Measurements from ENCODE around the gene KCNV2. TPM values are rescaled to one million over a fixed set of nuclear protein-coding genes. Genes with fewer than 3 reads are reported as not detected.

KCNV2 gene
- total and polyA plus RNA-seq, 4 donors: 0.10 TPM; not detected in 3

DNA sequence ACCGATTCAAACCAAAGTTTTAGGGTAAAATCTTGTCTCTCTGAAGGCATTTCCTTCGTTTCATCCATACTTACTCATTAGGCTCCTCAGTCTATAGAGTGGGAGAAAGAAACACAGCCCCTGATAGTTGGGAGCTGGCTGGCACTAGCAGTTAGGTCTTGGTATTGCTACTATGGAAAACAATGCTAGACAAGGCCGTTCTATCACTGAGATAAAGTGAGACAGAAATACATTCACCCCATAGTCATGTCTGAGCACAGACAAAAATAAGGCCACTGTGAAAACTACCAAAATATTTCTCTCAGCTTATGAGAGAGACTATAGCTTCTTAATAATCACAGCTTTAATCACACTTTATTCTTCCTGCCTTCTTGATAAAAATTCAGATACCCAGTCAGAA, 28.7 kb upstream of the KCNV2 start:
- TF ChIP-seq FOXA1 (IDR thresholded peaks at IDR 0.05) (no peak), NR2F2 (IDR thresholded peaks at IDR 0.05) (no peak), YY1 (IDR thresholded peaks at IDR 0.05) (no peak), JUND (IDR thresholded peaks at IDR 0.05) (no peak), RXRA (IDR thresholded peaks at IDR 0.05) (no peak), HNF4G (IDR thresholded peaks at IDR 0.05) (no peak), EGR1 (IDR thresholded peaks at IDR 0.05; ENCODE audit: low read depth in 2 of 2) (no peak), GABPA (IDR thresholded peaks at IDR 0.05 in 1 of 2, conservative IDR thresholded peaks at IDR 0.05 in 1 of 2) (no peak), HNF4A (conservative IDR thresholded peaks at IDR 0.05) (no peak), RAD21 (IDR thresholded peaks at IDR 0.05) (no peak), SP1 (IDR thresholded peaks at IDR 0.05) (no peak), TAF1 (conservative IDR thresholded peaks at IDR 0.05) (no peak), FOXA2 (IDR thresholded peaks at IDR 0.05) (no peak)
- TF ChIP-seq, protein P1, sequence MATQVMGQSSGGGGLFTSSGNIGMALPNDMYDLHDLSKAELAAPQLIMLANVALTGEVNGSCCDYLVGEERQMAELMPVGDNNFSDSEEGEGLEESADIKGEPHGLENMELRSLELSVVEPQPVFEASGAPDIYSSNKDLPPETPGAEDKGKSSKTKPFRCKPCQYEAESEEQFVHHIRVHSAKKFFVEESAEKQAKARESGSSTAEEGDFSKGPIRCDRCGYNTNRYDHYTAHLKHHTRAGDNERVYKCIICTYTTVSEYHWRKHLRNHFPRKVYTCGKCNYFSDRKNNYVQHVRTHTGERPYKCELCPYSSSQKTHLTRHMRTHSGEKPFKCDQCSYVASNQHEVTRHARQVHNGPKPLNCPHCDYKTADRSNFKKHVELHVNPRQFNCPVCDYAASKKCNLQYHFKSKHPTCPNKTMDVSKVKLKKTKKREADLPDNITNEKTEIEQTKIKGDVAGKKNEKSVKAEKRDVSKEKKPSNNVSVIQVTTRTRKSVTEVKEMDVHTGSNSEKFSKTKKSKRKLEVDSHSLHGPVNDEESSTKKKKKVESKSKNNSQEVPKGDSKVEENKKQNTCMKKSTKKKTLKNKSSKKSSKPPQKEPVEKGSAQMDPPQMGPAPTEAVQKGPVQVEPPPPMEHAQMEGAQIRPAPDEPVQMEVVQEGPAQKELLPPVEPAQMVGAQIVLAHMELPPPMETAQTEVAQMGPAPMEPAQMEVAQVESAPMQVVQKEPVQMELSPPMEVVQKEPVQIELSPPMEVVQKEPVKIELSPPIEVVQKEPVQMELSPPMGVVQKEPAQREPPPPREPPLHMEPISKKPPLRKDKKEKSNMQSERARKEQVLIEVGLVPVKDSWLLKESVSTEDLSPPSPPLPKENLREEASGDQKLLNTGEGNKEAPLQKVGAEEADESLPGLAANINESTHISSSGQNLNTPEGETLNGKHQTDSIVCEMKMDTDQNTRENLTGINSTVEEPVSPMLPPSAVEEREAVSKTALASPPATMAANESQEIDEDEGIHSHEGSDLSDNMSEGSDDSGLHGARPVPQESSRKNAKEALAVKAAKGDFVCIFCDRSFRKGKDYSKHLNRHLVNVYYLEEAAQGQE (IDR thresholded peaks at IDR 0.05): no peak
- TF ChIP-seq, protein P2, sequence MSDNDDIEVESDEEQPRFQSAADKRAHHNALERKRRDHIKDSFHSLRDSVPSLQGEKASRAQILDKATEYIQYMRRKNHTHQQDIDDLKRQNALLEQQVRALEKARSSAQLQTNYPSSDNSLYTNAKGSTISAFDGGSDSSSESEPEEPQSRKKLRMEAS (IDR thresholded peaks at IDR 0.05): no peak
- TF ChIP-seq, protein P3, sequence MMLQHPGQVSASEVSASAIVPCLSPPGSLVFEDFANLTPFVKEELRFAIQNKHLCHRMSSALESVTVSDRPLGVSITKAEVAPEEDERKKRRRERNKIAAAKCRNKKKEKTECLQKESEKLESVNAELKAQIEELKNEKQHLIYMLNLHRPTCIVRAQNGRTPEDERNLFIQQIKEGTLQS (IDR thresholded peaks at IDR 0.05): no peak
- TF ChIP-seq, protein P4, sequence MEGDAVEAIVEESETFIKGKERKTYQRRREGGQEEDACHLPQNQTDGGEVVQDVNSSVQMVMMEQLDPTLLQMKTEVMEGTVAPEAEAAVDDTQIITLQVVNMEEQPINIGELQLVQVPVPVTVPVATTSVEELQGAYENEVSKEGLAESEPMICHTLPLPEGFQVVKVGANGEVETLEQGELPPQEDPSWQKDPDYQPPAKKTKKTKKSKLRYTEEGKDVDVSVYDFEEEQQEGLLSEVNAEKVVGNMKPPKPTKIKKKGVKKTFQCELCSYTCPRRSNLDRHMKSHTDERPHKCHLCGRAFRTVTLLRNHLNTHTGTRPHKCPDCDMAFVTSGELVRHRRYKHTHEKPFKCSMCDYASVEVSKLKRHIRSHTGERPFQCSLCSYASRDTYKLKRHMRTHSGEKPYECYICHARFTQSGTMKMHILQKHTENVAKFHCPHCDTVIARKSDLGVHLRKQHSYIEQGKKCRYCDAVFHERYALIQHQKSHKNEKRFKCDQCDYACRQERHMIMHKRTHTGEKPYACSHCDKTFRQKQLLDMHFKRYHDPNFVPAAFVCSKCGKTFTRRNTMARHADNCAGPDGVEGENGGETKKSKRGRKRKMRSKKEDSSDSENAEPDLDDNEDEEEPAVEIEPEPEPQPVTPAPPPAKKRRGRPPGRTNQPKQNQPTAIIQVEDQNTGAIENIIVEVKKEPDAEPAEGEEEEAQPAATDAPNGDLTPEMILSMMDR (IDR thresholded peaks at IDR 0.05; ENCODE audit: low read depth, low read length, missing input control): no peak
- 91% methylated on average over 3 of the region's 3 CpGs for WGBS
- no peak for DNase-seq (ENCODE audit: low spot score)

DNA sequence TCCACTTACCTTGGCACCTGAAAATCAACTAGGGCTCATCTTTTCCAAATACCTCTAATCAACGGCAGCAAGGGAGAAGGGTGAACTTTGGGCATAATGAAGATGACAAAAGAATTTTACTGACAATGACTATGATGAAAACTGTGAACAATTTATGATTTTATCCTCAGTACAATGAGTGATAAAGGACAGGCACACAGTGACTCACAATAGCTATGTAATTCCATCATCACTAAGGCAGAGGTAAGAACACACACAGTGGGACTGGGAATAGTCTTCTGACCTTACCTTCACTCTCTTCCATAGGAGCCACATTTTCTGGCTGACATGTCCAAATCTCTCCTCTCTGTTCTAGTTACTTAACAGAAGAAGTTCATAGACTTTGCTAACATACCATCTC, 26.1 kb upstream of the KCNV2 start:
- no peak for DNase-seq (ENCODE audit: low spot score)
- H3K27ac ChIP-seq (ENCODE audit: low read depth in 1 of 2, low read length in 2 of 2): no peak overlapping the region
- H3K4me3 ChIP-seq (ENCODE audit: low read depth in 1 of 3, low read length in 3 of 3): no peak overlapping the region
- TF ChIP-seq FOXA2 (IDR thresholded peaks at IDR 0.05) (no peak), TAF1 (conservative IDR thresholded peaks at IDR 0.05) (no peak), HNF4A (conservative IDR thresholded peaks at IDR 0.05) (no peak), JUND (IDR thresholded peaks at IDR 0.05) (no peak), EGR1 (IDR thresholded peaks at IDR 0.05; ENCODE audit: low read depth in 2 of 2) (no peak), HNF4G (IDR thresholded peaks at IDR 0.05) (no peak), RXRA (IDR thresholded peaks at IDR 0.05) (no peak)
- TF ChIP-seq, protein P4 (IDR thresholded peaks at IDR 0.05; ENCODE audit: low read depth, low read length, missing input control): no peak
- TF ChIP-seq, protein P2 (IDR thresholded peaks at IDR 0.05): no peak
- TF ChIP-seq, protein P5, sequence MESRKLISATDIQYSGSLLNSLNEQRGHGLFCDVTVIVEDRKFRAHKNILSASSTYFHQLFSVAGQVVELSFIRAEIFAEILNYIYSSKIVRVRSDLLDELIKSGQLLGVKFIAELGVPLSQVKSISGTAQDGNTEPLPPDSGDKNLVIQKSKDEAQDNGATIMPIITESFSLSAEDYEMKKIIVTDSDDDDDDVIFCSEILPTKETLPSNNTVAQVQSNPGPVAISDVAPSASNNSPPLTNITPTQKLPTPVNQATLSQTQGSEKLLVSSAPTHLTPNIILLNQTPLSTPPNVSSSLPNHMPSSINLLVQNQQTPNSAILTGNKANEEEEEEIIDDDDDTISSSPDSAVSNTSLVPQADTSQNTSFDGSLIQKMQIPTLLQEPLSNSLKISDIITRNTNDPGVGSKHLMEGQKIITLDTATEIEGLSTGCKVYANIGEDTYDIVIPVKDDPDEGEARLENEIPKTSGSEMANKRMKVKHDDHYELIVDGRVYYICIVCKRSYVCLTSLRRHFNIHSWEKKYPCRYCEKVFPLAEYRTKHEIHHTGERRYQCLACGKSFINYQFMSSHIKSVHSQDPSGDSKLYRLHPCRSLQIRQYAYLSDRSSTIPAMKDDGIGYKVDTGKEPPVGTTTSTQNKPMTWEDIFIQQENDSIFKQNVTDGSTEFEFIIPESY (IDR thresholded peaks at IDR 0.05): no peak
- WGBS: 92% methylated on average over 1 of the region's 1 CpG
- no peaks in the 10 kb centered on the region for H3K4me1 ChIP-seq (ENCODE audit: control insufficient read depth in 4 of 4, insufficient read depth in 4 of 4, low read length in 3 of 4)
- no peaks in the 10 kb centered on the region for H3K9me3 ChIP-seq (ENCODE audit: control insufficient read depth in 4 of 4, low read length in 3 of 4)
- H3K9ac ChIP-seq (ENCODE audit: low read depth in 1 of 2, low read length in 2 of 2): no peak overlapping the region
- H3K36me3 ChIP-seq (ENCODE audit: control insufficient read depth in 4 of 4, insufficient read depth in 3 of 4, low read depth in 1 of 4, low read length in 3 of 4): no peaks in the 10 kb centered on the region
- no peaks in the 10 kb centered on the region for H3K27me3 ChIP-seq (ENCODE audit: control insufficient read depth in 4 of 4, insufficient read depth in 4 of 4, low read length in 3 of 4)

More for the DNA sequence above, 28.7 kb upstream of the KCNV2 start:
- Histone ChIP-seq H3K9me3 (ENCODE audit: control insufficient read depth in 4 of 4, low read length in 3 of 4) (no peaks in the 10 kb centered on the region), H3K4me3 (ENCODE audit: low read depth in 1 of 3, low read length in 3 of 3) (no peak overlapping the region), H3K36me3 (ENCODE audit: control insufficient read depth in 4 of 4, insufficient read depth in 3 of 4, low read depth in 1 of 4, low read length in 3 of 4) (no peaks in the 10 kb centered on the region), H3K4me1 (ENCODE audit: control insufficient read depth in 4 of 4, insufficient read depth in 4 of 4, low read length in 3 of 4) (no peaks in the 10 kb centered on the region), H3K27ac (ENCODE audit: low read depth in 1 of 2, low read length in 2 of 2) (no peak overlapping the region), H3K27me3 (ENCODE audit: control insufficient read depth in 4 of 4, insufficient read depth in 4 of 4, low read length in 3 of 4) (no peaks in the 10 kb centered on the region), H3K9ac (ENCODE audit: low read depth in 1 of 2, low read length in 2 of 2) (no peak overlapping the region)

Data from liver (tissue), 9 donors.